GM19035 (cell line): ENCODE measurements around the gene HASPIN.
A peak's percentile ranks its signal among the peaks of the same experiment; 100 is the strongest.

Experiments
- ATAC-seq: cut with Tn5 transposase; IDR thresholded peaks from one replicate; pipeline ENCODE4 v1.9.1; 2021; ENCODE audit not compliant: unreplicated experiment

Gene HASPIN

DNA sequence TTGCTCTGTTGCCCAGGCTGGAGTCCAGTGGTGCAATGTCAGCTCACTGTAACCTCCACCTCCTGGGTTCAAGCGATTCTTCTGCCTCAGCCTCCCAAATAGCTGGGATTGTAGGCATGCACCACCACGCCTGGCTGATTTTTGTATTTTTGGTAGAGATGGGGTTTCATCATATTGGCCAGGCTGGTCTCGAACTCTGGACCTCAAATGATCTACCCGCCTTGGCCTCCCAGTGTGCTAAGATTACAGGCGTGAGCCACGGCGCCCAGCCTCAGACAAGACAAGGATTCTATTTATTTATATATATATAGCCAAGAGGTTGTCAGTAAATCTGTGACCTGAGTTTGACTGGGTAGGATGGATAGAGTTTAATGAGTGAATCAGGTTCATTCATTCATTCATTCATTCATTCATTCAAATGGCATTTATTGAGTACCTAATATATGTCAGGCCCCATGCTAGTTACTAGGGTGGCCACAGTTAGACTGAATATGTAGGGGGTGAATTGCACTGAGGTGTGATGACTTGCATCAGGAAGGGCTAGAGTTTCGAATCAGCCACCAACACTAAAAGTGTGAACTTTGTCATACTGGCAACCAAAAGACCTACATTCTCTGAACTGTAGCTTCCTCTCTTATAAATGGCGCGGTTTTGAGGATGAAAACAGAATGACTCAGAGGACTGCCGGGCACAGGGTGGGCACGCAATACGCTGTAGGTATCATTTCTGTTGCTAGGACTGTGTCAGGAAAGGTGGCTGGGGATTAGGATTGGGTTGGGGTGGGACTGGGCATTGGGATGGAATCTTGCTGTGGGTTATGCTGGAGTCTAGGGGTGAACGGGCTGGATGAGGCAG, 39.4 kb downstream of the HASPIN start:
- ATAC-seq: peak; percentile 70

- ATAC-seq: no peak
These were observed 40.1 kb downstream of the HASPIN start for GRCh38 chr17:3763777-3764170.

DNA sequence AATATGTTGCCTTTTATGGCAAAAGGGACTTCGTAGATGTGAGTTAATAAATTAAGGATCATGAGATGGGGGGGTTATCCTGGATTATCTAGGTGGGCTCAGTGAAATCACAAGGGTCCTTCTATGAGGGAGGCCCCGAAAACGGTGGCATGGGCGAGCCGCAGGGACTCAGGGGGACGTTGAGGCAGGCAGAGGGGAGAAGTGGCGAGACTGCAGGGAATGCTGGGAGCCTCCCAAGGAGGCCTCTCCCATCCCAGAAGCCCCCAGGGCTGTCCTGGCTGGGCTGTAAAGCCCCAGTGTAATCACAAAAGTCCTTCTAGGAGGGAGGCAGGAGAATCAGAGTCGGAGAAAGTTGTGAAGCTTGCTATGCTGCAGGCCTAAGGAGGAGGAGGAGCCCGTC, 42.3 kb downstream of the HASPIN start:
- no peak for ATAC-seq

DNA sequence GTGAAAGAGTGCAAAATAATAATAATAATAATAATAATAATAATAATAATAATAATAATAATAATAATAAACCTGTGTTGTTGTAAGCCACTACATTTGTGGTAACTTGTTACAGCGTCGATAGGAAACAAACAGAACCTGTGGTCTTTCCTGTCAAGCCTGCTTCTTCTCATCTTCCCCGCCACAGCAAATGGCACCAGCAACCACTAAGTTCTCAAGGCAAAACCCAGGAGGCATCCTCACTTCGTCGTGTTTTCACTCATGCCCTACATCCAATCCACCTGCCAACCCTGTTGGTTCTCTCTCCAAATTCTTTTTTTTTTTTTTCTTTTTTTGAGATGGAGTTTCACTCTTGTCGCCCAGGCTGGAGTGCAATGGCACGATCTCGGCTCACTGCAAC, 43.1 kb downstream of the HASPIN start:
- ATAC-seq: no peak

DNA sequence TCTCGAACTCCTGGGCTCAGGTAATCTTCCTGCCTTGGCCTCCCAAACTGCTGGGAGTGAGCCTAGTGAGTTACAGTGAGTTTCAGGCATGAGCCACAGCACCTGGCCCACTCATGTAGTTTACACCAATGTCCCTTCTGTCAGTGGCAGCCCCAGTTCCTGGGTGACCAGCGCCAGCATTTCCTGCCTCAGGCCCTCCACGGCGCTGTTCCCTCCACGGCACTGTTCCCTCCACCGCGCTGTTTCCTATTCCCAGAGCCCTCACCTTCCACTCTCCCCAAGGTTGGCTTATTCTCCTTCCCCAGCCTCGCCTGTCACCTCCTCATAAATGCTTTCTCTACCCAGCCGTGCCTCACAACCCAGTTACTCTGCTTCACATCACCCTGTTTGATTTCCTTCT, 44.6 kb downstream of the HASPIN start:
- ATAC-seq: no peak

- ATAC-seq: no peak
These were observed 45.1 kb downstream of the HASPIN start for GRCh38 chr17:3768769-3769168.

GRCh38 chr17:3770466-3770865, 46.8 kb downstream of the HASPIN start:
- no peak for ATAC-seq

DNA sequence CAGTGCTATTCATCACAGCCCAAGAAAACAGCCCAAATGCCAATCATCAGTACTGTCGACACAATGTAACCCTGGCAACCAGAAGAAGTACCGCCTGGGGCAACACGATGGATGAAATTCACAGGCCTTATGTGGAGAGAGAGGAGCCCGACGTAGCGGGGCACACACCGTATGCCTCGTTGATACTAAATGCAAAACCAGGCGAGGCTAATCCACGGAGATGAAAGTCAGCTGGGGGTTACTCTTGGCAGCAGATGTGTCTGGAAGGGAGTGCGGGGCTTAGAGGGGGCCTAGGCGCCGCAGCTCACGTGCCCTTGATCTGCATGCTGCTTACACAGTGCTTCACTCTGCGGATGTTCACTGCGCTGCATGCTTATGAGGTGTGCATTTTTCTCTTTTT, 47.4 kb downstream of the HASPIN start:
- no peak for ATAC-seq

DNA sequence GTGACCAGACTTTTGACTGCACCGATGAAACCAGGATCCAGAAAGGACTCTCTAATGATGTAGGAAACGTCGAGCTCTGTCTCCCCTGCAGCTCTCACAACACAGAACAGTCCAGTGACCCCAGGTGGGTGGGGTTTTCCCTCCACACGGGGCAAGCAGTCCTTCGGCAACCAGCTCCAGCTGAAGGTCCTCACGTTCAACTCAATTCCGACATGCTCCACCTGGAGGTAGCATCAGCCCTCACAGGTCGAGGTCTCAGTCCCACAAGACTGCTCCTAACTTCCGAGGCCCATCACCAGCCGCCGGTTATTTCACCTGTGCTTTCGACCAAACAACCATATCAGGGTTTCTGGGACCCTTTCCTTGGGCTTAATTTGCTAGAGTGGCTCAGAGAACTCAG, 49.1 kb downstream of the HASPIN start:
- ATAC-seq: no peak

- ATAC-seq: no peak
These were observed 49.8 kb downstream of the HASPIN start for GRCh38 chr17:3773511-3773910.

GRCh38 chr17:3773966-3774365, 50.3 kb downstream of the HASPIN start:
- ATAC-seq: no peak
